Loucy (cell line): ENCODE results near the gene BAZ1A.
A peak's percentile ranks its signal among the peaks of the same experiment; 100 is the strongest.

Source experiments
- H2AFZ ChIP-seq: fragments of 200-600 bp; sonication (generic); 2 replicates; pipeline ENCODE4 v1.6.0; 2016; ENCODE audit warnings: antibody characterized with exemption, mild to moderate bottlenecking, low read length, moderate library complexity
- H3F3A ChIP-seq: fragments of 200-600 bp; 2 replicates; pipeline ENCODE4 v1.6.0; 2016; ENCODE audit warnings: antibody characterized with exemption, low read depth, mild to moderate bottlenecking
- H3K27me3 ChIP-seq: fragments of 200-600 bp; sonication (generic); 2 replicates; pipeline ENCODE4 v1.6.1; 2014; ENCODE audit warnings: low read length, mild to moderate bottlenecking; ENCODE audit not compliant: insufficient read depth, poor library complexity, severe bottlenecking
- H3K36me3 ChIP-seq: fragments of 200-600 bp; sonication (generic); 2 replicates; pipeline ENCODE4 v1.6.1; 2016; ENCODE audit warnings: low read length; ENCODE audit not compliant: insufficient read depth
- H3K4me1 ChIP-seq: fragments of 200-600 bp; sonication (generic); 2 replicates; pipeline ENCODE4 v1.5.1; 2014; ENCODE audit warnings: low read length, mild to moderate bottlenecking; ENCODE audit not compliant: insufficient read depth, poor library complexity, severe bottlenecking
- H3K4me2 ChIP-seq: fragments of 200-600 bp; sonication (generic); 2 replicates; pipeline ENCODE4 v1.6.0; 2014; ENCODE audit warnings: antibody characterized with exemption, low read length, low read depth, mild to moderate bottlenecking; ENCODE audit not compliant: poor library complexity, severe bottlenecking
- H3K4me3 ChIP-seq: fragments of 200-600 bp; sonication (generic); 2 replicates; pipeline ENCODE4 v1.5.1; 2014; ENCODE audit warnings: low read length, mild to moderate bottlenecking, mixed read lengths; ENCODE audit not compliant: poor library complexity, severe bottlenecking
- H3K79me2 ChIP-seq: fragments of 200-600 bp; sonication (generic); 2 replicates; pipeline ENCODE4 v1.6.1; 2014; ENCODE audit warnings: low read length; ENCODE audit not compliant: insufficient read depth
- H3K9ac ChIP-seq: fragments of 200-600 bp; sonication (generic); 2 replicates; pipeline ENCODE4 v1.6.0; 2014; ENCODE audit warnings: mild to moderate bottlenecking, low read depth, low read length, moderate library complexity; ENCODE audit not compliant: poor library complexity, severe bottlenecking
- H3K9me2 ChIP-seq: fragments of 200-600 bp; sonication (generic); replicated peaks from 2 replicates; pipeline ENCODE4 v1.6.1; 2016; ENCODE audit warnings: low read depth, low read length, mixed read lengths
- H3K9me3 ChIP-seq: fragments of 200-600 bp; sonication (generic); 2 replicates; pipeline ENCODE4 v1.6.1; 2014; ENCODE audit warnings: mild to moderate bottlenecking, antibody characterized with exemption, low read length, low read depth; ENCODE audit not compliant: insufficient read depth
- H4K20me1 ChIP-seq: fragments of 200-600 bp; sonication (generic); 2 replicates; pipeline ENCODE4 v1.6.0; 2014; ENCODE audit warnings: antibody characterized with exemption, low read length, mild to moderate bottlenecking; ENCODE audit not compliant: insufficient read depth, poor library complexity, severe bottlenecking
- CTCF ChIP-seq: fragments of 200-600 bp; sonication (generic); conservative IDR thresholded peaks from 2 replicates; pipeline ENCODE4 v1.5.1; 2014; ENCODE audit warnings: mild to moderate bottlenecking, antibody characterized with exemption, low read length
- EZH2phosphoT487 ChIP-seq: fragments of 200-600 bp; IDR thresholded peaks from 2 replicates; pipeline ENCODE4 v1.6.1; 2018; ENCODE audit warnings: antibody characterized with exemption, mild to moderate bottlenecking, moderate library complexity, borderline replicate concordance

BAZ1A gene

DNA sequence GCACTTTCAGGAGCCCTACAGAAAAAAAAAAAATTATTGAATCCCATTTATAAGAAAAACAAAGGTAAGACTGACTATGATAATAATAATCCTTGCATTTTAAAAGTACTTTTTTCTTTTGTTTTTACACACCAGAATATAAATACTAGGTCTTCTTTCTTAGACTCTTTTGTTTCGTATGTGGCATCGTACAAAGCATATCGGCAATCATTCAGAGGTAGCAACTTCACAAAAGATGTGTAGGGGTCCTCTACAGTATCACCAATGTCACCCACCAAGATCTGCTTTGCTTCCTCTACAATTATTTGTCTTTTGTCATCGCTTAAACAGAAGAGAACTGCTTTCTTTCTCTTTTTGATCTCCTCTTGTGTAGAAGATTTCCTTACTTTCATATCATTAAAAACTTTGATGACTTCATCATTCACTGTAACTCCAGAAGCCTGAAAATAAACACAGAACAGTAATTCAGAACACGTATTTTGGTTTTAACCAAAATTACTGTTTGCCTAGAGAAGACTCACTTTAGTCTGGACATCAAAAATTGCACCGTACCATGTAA is 162.0 kb downstream of the BAZ1A start:
- peaks cover 29% of the 10 kb centered on the region for H3K4me1 ChIP-seq
- peak overlapping the region; percentile 89 for H3K9ac ChIP-seq
- no peaks in the 10 kb centered on the region for H4K20me1 ChIP-seq
- H3K79me2 ChIP-seq: peaks cover 29% of the 10 kb centered on the region
- H2AFZ ChIP-seq: peak overlapping the region; percentile 89; the same call in 1 of the 2 replicates
- no peaks in the 10 kb centered on the region for H3K9me2 ChIP-seq
- H3K27me3 ChIP-seq: no peaks in the 10 kb centered on the region
- no peaks in the 10 kb centered on the region for H3K36me3 ChIP-seq
- H3K4me2 ChIP-seq: peak overlapping the region; percentile 94
- TF ChIP-seq EZH2phosphoT487 (no peak), CTCF (no peak)
- peaks cover 13% of the 10 kb centered on the region for H3F3A ChIP-seq
- peak overlapping the region; percentile 94 for H3K4me3 ChIP-seq
- H3K9me3 ChIP-seq: no peaks in the 10 kb centered on the region

- H3K4me2 ChIP-seq: peak overlapping the region; percentile 94
- peaks cover 13% of the 10 kb centered on the region for H3F3A ChIP-seq
- H3K9me2 ChIP-seq: no peaks in the 10 kb centered on the region
These were observed 163.1 kb downstream of the BAZ1A start for GRCh38 chr14:34711796-34712712.

DNA sequence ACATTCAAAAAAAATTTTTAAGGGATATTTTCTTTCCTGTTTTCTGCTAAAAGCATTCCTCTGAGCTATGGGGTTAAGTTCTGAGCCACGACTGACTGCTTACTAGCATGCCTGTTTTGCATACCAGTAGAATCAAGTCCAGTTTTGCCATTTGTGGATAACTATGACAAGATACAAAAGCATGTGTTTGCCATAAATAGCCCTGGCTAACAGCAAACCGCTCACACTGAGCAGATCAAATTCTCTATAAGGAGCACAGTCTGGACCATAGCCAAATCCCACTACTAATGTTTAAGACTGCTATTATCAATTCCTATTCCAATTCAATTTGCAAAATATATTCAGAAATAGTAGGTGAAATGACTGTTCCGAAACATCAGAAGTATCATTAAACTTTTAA is 164.0 kb downstream of the BAZ1A start:
- Histone ChIP-seq H3K79me2 (peaks cover 29% of the 10 kb centered on the region), H3K4me3 (no peak overlapping the region), H4K20me1 (no peaks in the 10 kb centered on the region), H3K9ac (no peak overlapping the region), H3K27me3 (no peaks in the 10 kb centered on the region), H3K36me3 (no peaks in the 10 kb centered on the region), H3K9me3 (no peaks in the 10 kb centered on the region), H3K4me2 (peak overlapping the region; percentile 94), H2AFZ (no peak overlapping the region), H3K4me1 (peaks cover 29% of the 10 kb centered on the region), H3F3A (peaks cover 13% of the 10 kb centered on the region), H3K9me2 (no peaks in the 10 kb centered on the region)
- TF ChIP-seq EZH2phosphoT487 (no peak), CTCF (no peak)

More at GRCh38 chr14:34711796-34712712, 163.1 kb downstream of the BAZ1A start:
- Histone ChIP-seq H3K9ac (peak overlapping the region; percentile 9), H3K36me3 (no peaks in the 10 kb centered on the region), H3K4me1 (peaks cover 29% of the 10 kb centered on the region), H3K4me3 (peak overlapping the region; percentile 94), H3K27me3 (no peaks in the 10 kb centered on the region), H2AFZ (no peak overlapping the region), H3K9me3 (no peaks in the 10 kb centered on the region), H3K79me2 (peaks cover 29% of the 10 kb centered on the region), H4K20me1 (no peaks in the 10 kb centered on the region)
- TF ChIP-seq EZH2phosphoT487: no peak
- no peak for TF ChIP-seq CTCF
